NOMO-1 treated with DMSO at 0.1 percent for 48 hours (cell line): ENCODE results near the gene KCNQ1.

Source experiments
- DNase-seq: peaks from one replicate; lab custom pipeline; 2025; ENCODE audit not compliant: unreplicated experiment; lab: John Stamatoyannopoulos, UW

KCNQ1 gene

GRCh38 chr11:2674658-2675131 is 229.9 kb downstream of the KCNQ1 start:
- DNase-seq = no peak

DNA sequence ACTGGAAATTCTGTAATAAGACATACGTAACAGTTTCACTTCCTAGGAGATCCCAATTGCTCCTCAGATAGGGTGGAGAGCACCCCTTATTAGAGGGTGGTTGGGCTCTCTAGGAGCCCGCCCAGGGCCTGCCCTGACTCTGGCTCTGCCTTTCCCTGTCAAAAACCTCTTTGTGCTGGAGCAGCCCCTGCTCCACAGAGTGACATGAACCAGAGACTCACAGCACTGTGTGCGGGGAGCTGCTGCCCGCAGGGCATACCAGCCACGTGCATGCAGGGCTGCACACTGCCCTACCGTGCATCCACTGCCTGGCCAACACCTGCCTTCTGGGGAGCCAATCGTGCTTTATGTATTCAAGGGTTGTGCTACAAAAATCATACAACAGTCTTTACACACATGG is 230.7 kb downstream of the KCNQ1 start:
- DNase-seq = no peak

DNA sequence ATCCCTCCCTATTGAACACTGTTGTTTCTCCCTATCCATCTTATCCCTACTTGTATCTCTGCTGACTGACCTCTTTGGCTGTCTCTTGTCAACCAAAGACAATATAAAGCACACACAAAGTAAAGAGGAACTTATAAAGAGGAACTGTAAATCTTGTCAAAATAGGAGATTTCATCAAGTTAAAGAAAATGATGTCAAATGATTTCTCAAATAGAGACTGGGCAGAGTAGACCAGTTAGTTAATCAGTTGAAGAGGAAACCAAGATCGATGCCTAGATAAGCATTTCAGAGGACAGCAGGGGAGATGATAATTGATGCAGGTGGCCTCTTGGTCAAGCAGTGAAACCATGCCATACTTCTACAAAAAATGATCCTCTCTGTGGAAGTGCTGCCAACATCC is 232.3 kb downstream of the KCNQ1 start:
- DNase-seq = peak; percentile 88

DNA sequence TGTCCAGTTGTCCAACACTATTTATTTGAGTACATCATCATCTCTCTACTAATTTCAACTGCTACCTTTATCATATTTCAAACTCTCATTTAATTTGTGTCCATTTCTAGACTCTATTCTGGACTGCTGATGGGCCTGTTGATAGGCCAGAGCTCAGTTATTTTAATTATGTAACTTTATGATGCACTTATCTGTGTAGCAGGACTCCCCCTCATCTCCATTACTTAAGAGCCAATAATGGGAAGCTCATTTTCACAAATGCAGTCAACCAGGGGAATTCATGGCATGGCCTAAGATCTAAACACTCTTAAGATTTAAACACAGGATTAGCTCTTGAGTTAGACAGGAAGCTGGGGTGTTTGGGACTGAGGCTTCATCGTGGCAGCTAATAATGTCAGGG is 233.6 kb downstream of the KCNQ1 start:
- DNase-seq = no peak

DNA sequence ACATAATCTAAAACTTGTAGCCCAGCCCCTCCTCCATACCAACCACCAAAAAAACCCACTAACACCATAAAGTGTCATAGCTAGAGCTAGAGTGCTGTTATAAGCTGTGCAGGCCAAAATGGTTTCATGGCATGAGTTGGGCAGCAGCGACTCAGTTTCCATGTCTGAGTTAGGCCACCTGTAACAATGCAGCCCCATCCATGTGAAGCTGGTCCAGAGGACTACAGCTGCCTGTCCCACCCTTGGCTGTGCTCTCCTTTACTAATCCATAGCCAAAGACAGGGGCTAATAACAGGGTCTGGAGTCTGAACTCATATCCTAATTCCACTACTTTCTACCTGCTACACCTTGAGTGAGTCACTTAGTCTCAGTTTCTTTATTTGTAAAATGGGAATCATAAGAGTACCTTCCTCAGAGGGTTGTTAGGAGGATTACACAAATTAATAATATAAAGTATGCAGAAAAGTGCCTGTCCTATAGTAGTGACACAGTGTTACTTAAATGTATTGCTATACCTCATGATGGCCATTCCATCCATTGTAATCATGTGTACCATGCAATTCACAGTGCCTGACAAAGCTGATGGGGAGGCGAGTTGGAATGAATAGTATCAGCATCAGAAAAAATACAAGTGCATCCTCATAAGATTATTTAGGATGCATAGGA is 234.3 kb downstream of the KCNQ1 start:
- no peak for DNase-seq

DNA sequence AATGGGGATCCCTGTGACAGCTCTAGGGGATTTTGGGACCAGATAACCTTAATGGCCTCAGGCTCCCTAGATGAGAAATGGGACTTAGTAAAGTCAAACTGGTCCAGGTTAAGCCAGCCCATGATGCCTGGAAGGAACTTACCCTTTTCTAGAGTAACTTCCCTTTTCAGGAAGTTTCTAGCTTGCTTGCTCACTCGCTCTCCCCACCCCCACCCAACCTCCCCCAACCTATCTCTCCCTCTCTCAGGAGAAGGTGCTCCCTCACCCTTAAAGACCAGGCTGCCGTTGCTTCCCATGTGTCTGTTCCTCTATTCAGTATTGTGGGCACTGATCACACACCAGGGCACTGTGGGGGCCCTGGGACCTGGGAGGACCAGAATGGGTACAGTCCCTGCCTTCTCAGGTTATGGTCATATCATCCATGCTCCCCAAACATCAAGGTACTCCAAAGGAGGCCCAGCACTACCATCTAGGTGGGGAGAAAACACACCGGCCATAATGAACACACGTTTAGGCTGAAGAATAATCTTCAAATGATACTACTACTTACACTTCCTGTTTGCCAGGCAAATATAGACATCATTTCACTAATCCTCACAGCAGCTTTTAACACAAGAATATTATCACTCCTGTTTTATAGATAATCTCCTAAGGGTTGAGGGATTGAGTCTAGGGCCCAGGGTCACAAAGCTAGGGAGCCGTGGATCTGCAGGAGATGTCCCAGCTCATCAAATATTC is 236.8 kb downstream of the KCNQ1 start:
- DNase-seq = peak; percentile 43

- no peak for DNase-seq
Measured at GRCh38 chr11:2683806-2684205, 239.0 kb downstream of the KCNQ1 start.

DNA sequence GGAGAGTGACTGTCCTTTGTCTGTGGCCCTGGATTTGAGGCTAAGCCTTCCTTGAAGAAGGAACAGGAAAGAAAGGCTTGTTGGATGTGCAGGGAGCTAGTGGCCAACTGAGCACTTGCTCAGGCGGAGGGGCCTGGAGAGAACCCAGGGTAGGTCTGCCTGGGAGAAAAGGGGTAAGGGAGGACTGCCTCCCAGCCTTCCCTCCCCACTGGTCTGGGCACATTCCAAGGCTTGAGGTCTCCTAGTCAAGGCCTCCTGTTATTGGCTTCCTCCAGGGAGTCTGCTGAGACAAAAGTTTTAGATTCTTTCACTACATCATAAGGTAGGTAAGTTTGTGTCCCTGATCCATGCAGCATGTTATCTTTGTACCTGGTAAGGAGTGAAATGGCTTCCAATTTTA is 239.8 kb downstream of the KCNQ1 start:
- no peak for DNase-seq

DNA sequence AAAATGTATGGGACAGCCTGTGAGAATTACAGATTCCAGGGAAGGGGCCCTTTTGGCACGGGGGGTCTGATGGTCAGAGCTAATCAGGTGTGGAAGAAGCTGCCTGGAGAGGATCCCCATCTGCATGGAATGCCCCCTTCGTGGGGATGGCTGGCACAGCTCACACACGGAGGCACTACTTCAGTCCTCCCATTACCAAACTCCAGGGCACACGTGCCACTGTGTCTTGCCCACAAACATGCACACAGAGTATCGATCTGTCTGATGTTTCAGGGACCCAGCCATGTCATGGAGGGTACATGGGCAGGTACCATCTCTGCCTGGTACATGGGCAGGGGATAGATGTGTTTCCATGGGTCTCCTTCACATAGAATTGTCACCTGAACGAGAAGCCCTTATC is 240.2 kb downstream of the KCNQ1 start:
- no peak for DNase-seq

DNA sequence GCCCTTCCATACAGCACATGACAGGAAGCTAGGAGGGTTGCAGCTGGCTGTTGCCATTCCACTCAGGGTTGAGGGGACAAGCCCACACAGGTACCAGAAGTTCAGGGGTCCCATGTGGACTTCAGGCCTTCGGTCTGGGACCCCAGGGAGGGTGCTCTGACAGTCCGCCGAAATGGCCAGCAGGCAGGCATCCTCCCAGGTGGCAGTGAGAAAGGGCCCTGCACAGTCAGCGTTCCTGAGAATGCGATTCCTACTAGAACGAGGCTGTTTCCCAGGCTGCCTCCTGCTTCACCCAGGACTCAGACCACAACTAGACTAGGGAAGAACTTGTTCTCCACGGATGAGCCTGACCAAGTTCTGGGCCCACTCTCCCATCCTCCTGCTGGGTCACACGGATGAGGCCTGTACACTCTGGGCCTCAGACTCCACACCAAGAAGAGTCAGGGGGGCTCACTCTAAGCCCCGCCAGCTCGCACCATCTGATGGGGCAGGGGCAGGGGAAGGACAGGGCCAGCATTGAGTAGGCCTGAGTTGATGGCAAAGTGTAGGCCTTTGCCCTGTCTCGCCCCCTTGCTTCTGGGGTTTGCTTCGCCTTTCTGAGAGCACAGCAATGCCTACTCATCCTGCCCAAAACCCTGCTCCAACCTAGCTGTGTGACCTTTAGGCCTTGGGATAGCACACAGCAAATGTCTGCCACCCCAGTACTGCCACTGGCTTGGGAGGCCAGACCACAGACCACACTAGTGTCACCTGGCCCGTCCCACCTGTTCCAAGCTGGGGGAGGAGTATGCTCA is 241.0 kb downstream of the KCNQ1 start:
- DNase-seq = no peak

- no peak for DNase-seq
Measured at GRCh38 chr11:2686360-2687222, 241.8 kb downstream of the KCNQ1 start.

- no peak for DNase-seq
Measured at GRCh38 chr11:2687223-2687530, 242.4 kb downstream of the KCNQ1 start.

- no peak for DNase-seq
Measured at GRCh38 chr11:2687782-2688191, 243.0 kb downstream of the KCNQ1 start.

DNA sequence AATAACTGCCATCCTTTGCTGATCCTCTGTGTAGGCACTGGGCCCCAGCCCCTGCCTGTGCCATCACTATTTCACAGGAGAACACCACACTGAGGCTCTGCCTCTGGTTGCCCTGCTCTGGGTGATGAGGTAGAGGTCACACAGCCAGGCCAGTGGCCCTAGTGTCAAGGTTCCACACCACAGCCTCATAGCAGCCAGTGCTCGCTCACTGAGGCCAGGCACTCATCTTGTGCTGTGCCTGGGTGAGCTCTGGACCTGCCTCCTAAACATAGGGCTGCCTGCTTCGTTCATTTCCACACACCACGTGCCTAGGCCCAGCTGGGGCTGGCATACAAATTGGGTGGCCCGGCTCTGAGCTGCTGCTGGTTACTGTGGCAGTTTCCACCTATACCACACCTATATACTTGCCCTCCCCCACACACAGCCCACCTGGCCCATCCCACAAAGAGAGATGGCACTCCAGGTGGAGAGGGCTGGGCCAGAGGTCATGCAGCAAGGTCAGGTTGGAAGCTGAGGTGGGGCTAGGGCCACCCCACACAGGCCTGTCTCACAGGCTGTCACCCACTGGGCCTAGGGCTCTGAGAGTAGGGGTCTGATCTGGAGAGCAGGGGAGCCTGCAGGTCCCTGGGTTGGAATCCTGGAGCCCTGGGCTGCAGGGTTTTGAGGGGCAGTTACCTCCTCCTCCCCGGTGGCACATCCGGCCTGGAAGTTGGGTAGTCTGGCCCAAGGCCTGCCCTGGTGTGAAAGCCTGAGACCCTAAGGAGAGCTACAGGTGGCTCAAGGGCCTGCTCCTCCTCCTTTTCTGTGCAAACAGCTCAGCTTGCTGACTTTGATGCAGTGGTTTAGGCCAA is 243.8 kb downstream of the KCNQ1 start:
- DNase-seq = no peak

- no peak for DNase-seq
Measured at GRCh38 chr11:2689651-2690575, 245.1 kb downstream of the KCNQ1 start.

GRCh38 chr11:2690596-2691354 is 246.0 kb downstream of the KCNQ1 start:
- no peak for DNase-seq

DNA sequence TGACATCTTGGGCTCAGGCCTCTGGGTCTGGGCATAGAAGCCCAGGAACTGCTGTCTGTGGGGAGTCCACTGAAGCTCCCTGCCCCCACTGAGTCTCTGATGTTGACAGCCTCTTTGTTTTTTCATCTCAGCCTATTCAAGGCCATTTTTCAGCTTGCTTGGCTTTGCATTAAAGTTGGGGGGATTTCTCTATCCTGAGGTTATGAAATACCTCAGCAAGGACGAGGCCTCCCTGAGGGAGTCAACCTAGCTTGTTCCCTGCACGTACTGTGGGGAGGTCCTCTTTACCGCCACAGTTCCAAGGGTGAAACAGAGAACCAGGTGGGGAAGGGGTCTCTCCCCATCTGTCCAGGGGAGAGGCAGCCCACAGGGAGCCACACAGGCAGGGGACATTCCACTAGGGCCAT is 246.6 kb downstream of the KCNQ1 start:
- DNase-seq = no peak
